Measurements from ENCODE around the gene PDE6A. TPM values are rescaled to one million over a fixed set of nuclear protein-coding genes. Genes with fewer than 3 reads are reported as not detected.

The PDE6A gene
- total and polyA plus RNA-seq, 9 of the 15 experiments (the other 6 are each of a cell fraction or from before 2014, with no cell fraction given) = 0.01 to 0.04 (median 0.01) TPM; not detected in 6

DNA sequence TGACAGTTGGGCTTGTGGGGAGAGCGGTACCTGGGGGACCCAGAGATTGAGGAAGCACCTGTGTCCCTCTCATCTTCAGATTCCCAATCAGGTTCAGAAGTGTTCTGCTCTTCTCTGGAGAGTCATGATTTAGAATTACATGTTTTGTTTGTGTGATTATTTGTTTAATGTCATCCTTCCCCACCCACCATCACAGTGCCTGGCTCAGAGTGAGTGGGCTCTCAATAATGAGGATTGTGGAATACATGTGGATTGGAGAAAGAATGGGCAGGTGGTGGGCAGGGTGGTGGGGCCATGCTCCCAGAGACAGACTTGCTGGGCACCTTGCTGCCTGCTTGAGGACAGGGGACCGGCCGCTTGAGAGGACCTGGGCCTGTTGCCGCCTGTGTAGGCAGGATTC lies 126.5 kb downstream of the PDE6A start:
- peaks cover 61% of the 10 kb centered on the region for H3K79me2 ChIP-seq (ENCODE audit: control insufficient read depth, insufficient read depth, low read length)
- no peak overlapping the region for H3K27ac ChIP-seq (ENCODE audit: extremely low read depth, low read depth, low read length)
- H3K4me3 ChIP-seq = no peak overlapping the region
- no TSS peak for BruUV-seq (replicated peaks)
- DNase-seq (ENCODE audit: extremely low read depth in 1 of 4, low spot score in 3 of 4) (no peak), ATAC-seq (no peak), FAIRE-seq (no peak)
- H2AFZ ChIP-seq (ENCODE audit: low read depth, low read length) = no peak overlapping the region
- POLR2A ChIA-PET = no interaction called here
- H3K36me3 ChIP-seq (ENCODE audit: control insufficient read depth, insufficient read depth, low read length) = peaks cover 49% of the 10 kb centered on the region; the same call in 2 of the 3 replicates
- TF ChIP-seq HDAC3 (IDR thresholded peaks at IDR 0.05; ENCODE audit: borderline replicate concordance, partially characterized antibody) = no peak
- TF ChIP-seq FOSL1 (tag; conservative IDR thresholded peaks at IDR 0.05) = no peak
- TF ChIP-seq, protein P1, sequence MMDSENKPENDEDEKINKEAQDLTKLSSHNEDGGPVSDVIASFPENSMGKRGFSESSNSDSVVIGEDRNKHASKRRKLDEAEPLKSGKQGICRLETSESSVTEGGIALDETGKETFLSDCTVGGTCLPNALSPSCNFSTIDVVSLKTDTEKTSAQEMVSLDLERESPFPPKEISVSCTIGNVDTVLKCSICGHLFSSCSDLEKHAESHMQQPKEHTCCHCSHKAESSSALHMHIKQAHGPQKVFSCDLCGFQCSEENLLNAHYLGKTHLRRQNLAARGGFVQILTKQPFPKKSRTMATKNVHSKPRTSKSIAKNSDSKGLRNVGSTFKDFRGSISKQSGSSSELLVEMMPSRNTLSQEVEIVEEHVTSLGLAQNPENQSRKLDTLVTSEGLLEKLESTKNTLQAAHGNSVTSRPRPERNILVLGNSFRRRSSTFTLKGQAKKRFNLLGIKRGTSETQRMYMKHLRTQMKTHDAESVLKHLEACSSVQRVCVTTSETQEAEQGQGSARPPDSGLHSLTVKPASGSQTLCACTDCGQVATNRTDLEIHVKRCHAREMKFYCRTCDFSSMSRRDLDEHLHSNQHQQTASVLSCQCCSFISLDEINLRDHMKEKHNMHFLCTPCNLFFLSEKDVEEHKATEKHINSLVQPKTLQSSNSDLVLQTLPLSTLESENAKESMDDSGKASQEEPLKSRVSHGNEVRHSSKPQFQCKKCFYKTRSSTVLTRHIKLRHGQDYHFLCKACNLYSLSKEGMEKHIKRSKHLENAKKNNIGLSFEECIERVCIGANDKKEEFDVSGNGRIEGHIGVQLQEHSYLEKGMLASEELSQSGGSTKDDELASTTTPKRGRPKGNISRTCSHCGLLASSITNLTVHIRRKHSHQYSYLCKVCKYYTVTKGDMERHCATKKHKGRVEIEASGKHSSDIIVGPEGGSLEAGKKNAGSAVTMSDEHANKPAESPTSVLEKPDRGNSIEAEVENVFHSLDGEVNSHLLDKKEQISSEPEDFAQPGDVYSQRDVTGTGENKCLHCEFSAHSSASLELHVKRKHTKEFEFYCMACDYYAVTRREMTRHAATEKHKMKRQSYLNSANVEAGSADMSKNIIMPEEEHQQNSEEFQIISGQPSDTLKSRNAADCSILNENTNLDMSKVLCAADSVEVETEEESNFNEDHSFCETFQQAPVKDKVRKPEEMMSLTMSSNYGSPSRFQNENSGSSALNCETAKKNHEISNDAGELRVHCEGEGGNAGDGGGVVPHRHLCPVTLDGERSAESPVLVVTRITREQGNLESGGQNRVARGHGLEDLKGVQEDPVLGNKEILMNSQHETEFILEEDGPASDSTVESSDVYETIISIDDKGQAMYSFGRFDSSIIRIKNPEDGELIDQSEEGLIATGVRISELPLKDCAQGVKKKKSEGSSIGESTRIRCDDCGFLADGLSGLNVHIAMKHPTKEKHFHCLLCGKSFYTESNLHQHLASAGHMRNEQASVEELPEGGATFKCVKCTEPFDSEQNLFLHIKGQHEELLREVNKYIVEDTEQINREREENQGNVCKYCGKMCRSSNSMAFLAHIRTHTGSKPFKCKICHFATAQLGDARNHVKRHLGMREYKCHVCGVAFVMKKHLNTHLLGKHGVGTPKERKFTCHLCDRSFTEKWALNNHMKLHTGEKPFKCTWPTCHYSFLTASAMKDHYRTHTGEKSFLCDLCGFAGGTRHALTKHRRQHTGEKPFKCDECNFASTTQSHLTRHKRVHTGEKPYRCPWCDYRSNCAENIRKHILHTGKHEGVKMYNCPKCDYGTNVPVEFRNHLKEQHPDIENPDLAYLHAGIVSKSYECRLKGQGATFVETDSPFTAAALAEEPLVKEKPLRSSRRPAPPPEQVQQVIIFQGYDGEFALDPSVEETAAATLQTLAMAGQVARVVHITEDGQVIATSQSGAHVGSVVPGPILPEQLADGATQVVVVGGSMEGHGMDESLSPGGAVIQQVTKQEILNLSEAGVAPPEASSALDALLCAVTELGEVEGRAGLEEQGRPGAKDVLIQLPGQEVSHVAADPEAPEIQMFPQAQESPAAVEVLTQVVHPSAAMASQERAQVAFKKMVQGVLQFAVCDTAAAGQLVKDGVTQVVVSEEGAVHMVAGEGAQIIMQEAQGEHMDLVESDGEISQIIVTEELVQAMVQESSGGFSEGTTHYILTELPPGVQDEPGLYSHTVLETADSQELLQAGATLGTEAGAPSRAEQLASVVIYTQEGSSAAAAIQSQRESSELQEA (IDR thresholded peaks at IDR 0.05; ENCODE audit: low read depth) = no peak
- TF ChIP-seq ZNF253 (CRISPR knock-in tag; conservative IDR thresholded peaks at IDR 0.05) = no peak
- H3K9ac ChIP-seq (ENCODE audit: insufficient read depth in 1 of 2, low read depth in 2 of 2, low read length in 2 of 2) = no peak overlapping the region
- peaks cover 6% of the 10 kb centered on the region; the same call in 1 of the 2 replicates for H4K20me1 ChIP-seq (replicated peaks; ENCODE audit: control insufficient read depth, insufficient read depth, low read length)
- in situ Hi-C loops (cut with MboI) = no loop called here
- H3K4me1 ChIP-seq (replicated peaks in 1 of 2; ENCODE audit: control insufficient read depth in 2 of 2, insufficient read depth in 2 of 2, low read length in 2 of 2) = peaks cover 8 to 11% of the 10 kb centered on the region in 2 experiments; a peak in 3 of 5 replicates
- no peaks in the 10 kb centered on the region for H3K27me3 ChIP-seq (ENCODE audit: control insufficient read depth in 2 of 2, insufficient read depth in 2 of 2, low read length in 2 of 2)
- no peak overlapping the region for H3K4me2 ChIP-seq (ENCODE audit: insufficient read depth, low read length)
- WGBS (ENCODE audit: insufficient coverage, low coverage, missing lambda C conversion rate) = 89% methylated on average over 4 of the region's 4 CpGs
- peaks cover 3% of the 10 kb centered on the region for H3K9me1 ChIP-seq (ENCODE audit: control insufficient read depth, insufficient read depth, low read length)
- CTCF ChIA-PET (ENCODE audit: low intra/inter-chr PET ratio) = no interaction called here
- intact Hi-C loops (cut with micrococcal nuclease) = no loop called here
- H3K9me3 ChIP-seq (replicated peaks; ENCODE audit: control insufficient read depth, insufficient read depth, low read depth, low read length) = no peaks in the 10 kb centered on the region
